ENCODE data around the gene PLEKHD1. TPM values are rescaled to one million over a fixed set of nuclear protein-coding genes. Genes with fewer than 3 reads are reported as not detected.

PLEKHD1 gene
- total and polyA plus RNA-seq, 2 donors (not counting 1 experiment from before 2014, with no cell fraction given) = 0.12 TPM

GRCh38 chr14:69537900-69538299, 53.4 kb downstream of the PLEKHD1 start:
- POLR2A ChIA-PET = interaction anchor here (0.7 kb wide), 1 partner anchor 39 kb away, joined by 3 read pairs; no protein-coding TSS in a partner anchor
- H3K27ac ChIP-seq (ENCODE audit: low read length in 2 of 2) = no peak overlapping the region
- Mint-ChIP-seq H3K9me3 (ENCODE audit: insufficient read depth) (no peaks in the 10 kb centered on the region), H3K27me3 (peaks cover 39% of the 10 kb centered on the region), H3K4me1 (no peaks in the 10 kb centered on the region), H3K27ac (no peak overlapping the region), H3K4me3 (no peak overlapping the region)
- ATAC-seq (ENCODE audit: low read depth) (no peak), DNase-seq (no peak)
- H3K4me3 ChIP-seq (ENCODE audit: control extremely low read depth in 1 of 5, extremely low read depth in 1 of 5, insufficient read depth in 1 of 5, low read depth in 2 of 5, low read length in 4 of 5) = no peak overlapping the region
- H2AFZ ChIP-seq (ENCODE audit: insufficient read depth, low read depth, low read length, poor library complexity, severe bottlenecking) = no peak overlapping the region
- H4K20me1 ChIP-seq (ENCODE audit: control insufficient read depth, insufficient read depth, low read length, poor library complexity, severe bottlenecking) = no peaks in the 10 kb centered on the region
- intact Hi-C loops (cut with micrococcal nuclease) = no loop called here
- no peaks in the 10 kb centered on the region for H3K79me2 ChIP-seq (ENCODE audit: control insufficient read depth, insufficient read depth, low read length)
- H3K9me3 ChIP-seq (ENCODE audit: control extremely low read depth in 1 of 3, control insufficient read depth in 2 of 3, insufficient read depth in 1 of 3, low read length in 2 of 3) = no peaks in the 10 kb centered on the region
- CTCF ChIA-PET = no interaction called here
- no peaks in the 10 kb centered on the region for H3K4me1 ChIP-seq (ENCODE audit: control insufficient read depth in 2 of 2, insufficient read depth in 2 of 2, low read length in 2 of 2)
- WGBS (ENCODE audit: insufficient coverage) = no CpG with 5 or more reads among the region's 1 CpG
- no peaks in the 10 kb centered on the region for H3K36me3 ChIP-seq (replicated peaks in 1 of 2; ENCODE audit: control extremely low read depth in 1 of 2, control insufficient read depth in 1 of 2, extremely low read depth in 1 of 2, insufficient read depth in 2 of 2, low read length in 1 of 2)
- TF ChIP-seq, protein P1, sequence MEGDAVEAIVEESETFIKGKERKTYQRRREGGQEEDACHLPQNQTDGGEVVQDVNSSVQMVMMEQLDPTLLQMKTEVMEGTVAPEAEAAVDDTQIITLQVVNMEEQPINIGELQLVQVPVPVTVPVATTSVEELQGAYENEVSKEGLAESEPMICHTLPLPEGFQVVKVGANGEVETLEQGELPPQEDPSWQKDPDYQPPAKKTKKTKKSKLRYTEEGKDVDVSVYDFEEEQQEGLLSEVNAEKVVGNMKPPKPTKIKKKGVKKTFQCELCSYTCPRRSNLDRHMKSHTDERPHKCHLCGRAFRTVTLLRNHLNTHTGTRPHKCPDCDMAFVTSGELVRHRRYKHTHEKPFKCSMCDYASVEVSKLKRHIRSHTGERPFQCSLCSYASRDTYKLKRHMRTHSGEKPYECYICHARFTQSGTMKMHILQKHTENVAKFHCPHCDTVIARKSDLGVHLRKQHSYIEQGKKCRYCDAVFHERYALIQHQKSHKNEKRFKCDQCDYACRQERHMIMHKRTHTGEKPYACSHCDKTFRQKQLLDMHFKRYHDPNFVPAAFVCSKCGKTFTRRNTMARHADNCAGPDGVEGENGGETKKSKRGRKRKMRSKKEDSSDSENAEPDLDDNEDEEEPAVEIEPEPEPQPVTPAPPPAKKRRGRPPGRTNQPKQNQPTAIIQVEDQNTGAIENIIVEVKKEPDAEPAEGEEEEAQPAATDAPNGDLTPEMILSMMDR (IDR thresholded peaks at IDR 0.05) = no peak
- no peak for TF ChIP-seq EZH2 (IDR thresholded peaks at IDR 0.05; ENCODE audit: borderline replicate concordance, insufficient read depth, low read depth, low read length, poor library complexity, severe bottlenecking)
- no peak overlapping the region for H3K9ac ChIP-seq (ENCODE audit: low read length)
- H3K4me2 ChIP-seq (replicated peaks; ENCODE audit: low read depth, low read length, poor library complexity, severe bottlenecking) = no peak overlapping the region
- H3K27me3 ChIP-seq (replicated peaks in 1 of 4; ENCODE audit: control extremely low read depth in 1 of 4, control insufficient read depth in 3 of 4, insufficient read depth in 4 of 4, low read length in 3 of 4) = peaks cover 0 to 15% (median 3%) of the 10 kb centered on the region in 4 experiments

DNA sequence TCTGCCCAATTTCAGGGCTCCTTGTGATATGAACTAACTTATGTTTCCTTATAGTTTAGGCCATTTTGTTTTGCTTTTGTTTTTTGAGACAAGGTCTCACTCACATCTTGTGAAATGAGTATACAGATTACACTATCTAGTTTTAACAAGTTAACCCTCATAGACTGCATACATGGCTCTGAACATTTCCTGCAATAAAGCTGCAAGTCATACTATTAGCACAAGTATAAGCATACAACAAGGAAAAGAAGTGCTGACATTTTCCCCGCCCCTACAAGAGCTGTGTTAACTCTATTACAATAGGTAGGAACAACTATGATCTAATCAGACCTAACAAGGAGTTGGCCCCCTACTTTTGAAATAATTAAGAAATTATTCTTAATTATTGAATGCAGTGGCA, 54.2 kb downstream of the PLEKHD1 start:
- WGBS (ENCODE audit: insufficient coverage) = no CpG with 5 or more reads among the region's 1 CpG
- H3K27me3 Mint-ChIP-seq = peaks cover 41% of the 10 kb centered on the region

More for the DNA sequence above, 54.2 kb downstream of the PLEKHD1 start:
- Histone ChIP-seq H3K36me3 (replicated peaks in 1 of 2; ENCODE audit: control extremely low read depth in 1 of 2, control insufficient read depth in 1 of 2, extremely low read depth in 1 of 2, insufficient read depth in 2 of 2, low read length in 1 of 2) (no peaks in the 10 kb centered on the region), H3K9me3 (ENCODE audit: control extremely low read depth in 1 of 3, control insufficient read depth in 2 of 3, insufficient read depth in 1 of 3, low read length in 2 of 3) (no peaks in the 10 kb centered on the region), H3K27ac (ENCODE audit: low read length in 2 of 2) (no peak overlapping the region), H3K4me3 (ENCODE audit: control extremely low read depth in 1 of 5, extremely low read depth in 1 of 5, insufficient read depth in 1 of 5, low read depth in 2 of 5, low read length in 4 of 5) (no peak overlapping the region), H2AFZ (ENCODE audit: insufficient read depth, low read depth, low read length, poor library complexity, severe bottlenecking) (no peak overlapping the region), H3K4me1 (ENCODE audit: control insufficient read depth in 2 of 2, insufficient read depth in 2 of 2, low read length in 2 of 2) (no peaks in the 10 kb centered on the region), H3K9ac (ENCODE audit: low read length) (no peak overlapping the region), H3K27me3 (replicated peaks in 1 of 4; ENCODE audit: control extremely low read depth in 1 of 4, control insufficient read depth in 3 of 4, insufficient read depth in 4 of 4, low read length in 3 of 4) (peaks cover 0 to 13% (median 3%) of the 10 kb centered on the region in 4 experiments), H3K4me2 (replicated peaks; ENCODE audit: low read depth, low read length, poor library complexity, severe bottlenecking) (no peak overlapping the region), H4K20me1 (ENCODE audit: control insufficient read depth, insufficient read depth, low read length, poor library complexity, severe bottlenecking) (no peaks in the 10 kb centered on the region), H3K79me2 (ENCODE audit: control insufficient read depth, insufficient read depth, low read length) (no peaks in the 10 kb centered on the region)
- Mint-ChIP-seq H3K4me3 (no peak overlapping the region), H3K9me3 (ENCODE audit: insufficient read depth) (no peaks in the 10 kb centered on the region), H3K4me1 (no peaks in the 10 kb centered on the region), H3K27ac (no peak overlapping the region)
- ChIA-PET POLR2A (interaction anchor here (0.7 kb wide), 1 partner anchor 38 kb away, joined by 3 read pairs; no protein-coding TSS in a partner anchor), CTCF (no interaction called here)
- ATAC-seq (ENCODE audit: low read depth) (no peak), DNase-seq (no peak)
- no peak for TF ChIP-seq EZH2 (IDR thresholded peaks at IDR 0.05; ENCODE audit: borderline replicate concordance, insufficient read depth, low read depth, low read length, poor library complexity, severe bottlenecking)
- TF ChIP-seq, protein P1 (IDR thresholded peaks at IDR 0.05) = no peak
- intact Hi-C loops (cut with micrococcal nuclease) = no loop called here

Measured in B cell (primary cell).